GM08714 (cell line): ENCODE results near the gene CNNM4.
"Not testable (repeated sequence)": the region's sequence is repeated elsewhere in the genome, so short reads cannot be mapped to it uniquely, and the experiment has no call there.

Source experiments
- H3K4me3 ChIP-seq: fragments of 200-500 bp; sonication (Bioruptor generic); 2 replicates; pipeline ENCODE4 v1.5.1; 2014; ENCODE audit warnings: mild to moderate bottlenecking, low read length, inconsistent platforms
- ZNF274 ChIP-seq: IDR thresholded peaks from 2 replicates; pipeline ENCODE4 v1.6.1; 2012; ENCODE audit warnings: mild to moderate bottlenecking, low read depth, low read length

Gene CNNM4

DNA sequence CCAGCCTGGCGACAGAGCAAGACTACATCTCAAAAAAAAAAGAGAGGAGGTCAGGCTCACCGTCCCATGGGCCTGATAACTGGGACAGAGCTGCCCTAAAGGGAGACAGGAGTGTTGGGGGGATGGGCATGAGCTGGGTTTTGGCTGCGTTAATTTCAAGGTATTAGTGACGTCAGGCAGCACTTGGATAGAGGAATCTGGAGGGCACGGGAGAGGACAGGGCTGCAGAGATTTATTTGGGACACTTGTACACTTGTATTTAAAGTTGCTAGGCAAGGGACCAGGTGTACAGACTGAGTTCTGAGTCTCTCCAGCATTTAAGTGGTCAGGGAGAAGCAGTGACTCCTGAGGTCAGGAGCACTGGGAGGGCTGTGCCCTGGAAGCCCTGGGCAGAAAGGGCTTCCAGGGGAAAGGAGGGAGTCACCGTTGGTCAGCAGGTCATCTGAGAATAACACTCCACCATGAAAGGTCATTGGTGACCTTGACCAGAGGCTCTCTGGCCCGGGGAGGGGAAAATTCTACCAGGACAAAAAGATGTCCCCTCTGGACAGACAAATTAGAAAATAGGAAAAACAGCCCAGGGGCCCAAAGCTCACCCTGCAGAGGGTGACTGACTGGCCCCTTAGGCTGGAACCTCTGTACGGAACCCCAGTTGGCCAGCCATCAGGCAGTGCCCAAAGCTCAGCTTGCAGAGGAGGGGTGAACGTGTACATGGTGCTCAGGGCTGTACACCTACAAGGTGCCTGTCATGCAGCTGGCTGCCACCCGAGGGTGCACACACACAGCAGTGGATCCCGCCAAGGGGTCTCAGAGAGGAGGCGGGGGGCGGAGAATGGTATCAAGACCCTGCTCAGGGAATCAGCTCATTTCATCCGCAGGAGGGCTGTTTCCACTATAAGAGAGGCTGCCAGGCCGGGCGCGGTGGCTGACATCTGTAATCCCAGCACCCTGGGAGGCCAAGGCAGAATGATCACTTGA lies 32.4 kb downstream of the CNNM4 start:
- no peak for TF ChIP-seq ZNF274
- no peak overlapping the region for H3K4me3 ChIP-seq

DNA sequence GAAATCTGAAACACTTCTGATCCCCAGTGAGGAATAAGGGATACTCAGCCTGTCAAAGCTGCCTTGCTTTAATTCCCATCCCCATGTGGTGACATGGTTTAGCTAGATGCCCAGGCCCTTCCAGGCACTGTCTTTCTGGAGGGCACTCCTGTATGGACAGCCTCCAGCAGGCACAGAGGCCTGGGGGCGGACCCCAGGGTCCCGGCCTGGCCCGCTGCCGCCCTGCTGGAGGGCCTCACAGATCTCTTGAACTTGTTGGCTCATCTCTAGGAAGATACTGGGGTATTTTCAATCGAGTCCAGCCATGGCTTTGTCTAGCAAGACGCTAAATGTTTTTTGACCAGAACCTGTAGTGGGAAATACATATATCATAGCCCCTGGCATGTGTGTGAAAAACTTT lies 34.4 kb downstream of the CNNM4 start:
- H3K4me3 ChIP-seq: no peak overlapping the region
- no peak for TF ChIP-seq ZNF274

DNA sequence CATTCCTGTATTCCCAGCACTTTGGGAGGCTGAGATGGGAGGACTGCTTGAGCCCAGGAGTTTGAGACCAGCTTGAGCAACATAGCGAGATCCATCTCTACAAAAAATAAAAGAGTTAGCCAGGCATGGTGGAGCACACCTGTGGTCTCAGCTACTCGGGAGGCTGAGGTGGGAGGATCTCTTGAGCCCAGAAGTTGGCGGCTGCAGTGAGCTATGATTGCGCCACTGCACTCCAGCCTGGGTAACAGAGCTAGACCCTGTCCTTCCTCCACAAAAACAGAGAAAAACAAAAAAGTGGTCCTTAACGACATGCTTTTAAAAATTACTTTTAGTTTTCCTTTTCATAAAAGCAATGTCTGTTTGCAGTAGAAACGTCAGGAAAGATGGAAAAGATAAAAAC lies 35.8 kb downstream of the CNNM4 start:
- not testable (repeated sequence) for H3K4me3 ChIP-seq

DNA sequence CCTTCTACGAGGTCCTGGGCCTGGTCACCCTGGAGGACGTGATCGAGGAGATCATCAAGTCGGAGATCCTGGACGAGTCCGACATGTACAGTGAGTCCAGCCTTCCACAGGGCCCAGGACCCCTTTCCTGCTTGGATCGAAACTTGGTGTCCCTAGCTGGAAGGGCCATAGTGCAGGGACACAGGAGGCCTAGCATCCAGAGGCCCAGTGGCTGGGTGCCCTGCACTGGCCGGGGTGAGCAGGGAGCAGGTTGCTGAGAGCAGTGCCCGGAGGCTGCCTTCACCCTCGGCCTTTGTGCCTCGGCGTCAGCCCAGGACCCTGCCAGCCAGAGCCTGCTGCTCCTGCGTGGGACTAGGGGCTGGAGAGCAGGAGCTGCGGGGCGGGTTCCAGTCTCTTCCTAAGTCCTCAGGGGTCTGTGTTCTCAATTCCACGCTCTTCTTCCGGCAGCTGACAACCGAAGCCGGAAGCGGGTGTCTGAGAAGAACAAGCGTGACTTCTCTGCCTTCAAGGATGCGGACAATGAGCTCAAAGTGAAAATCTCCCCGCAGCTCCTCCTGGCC lies 36.4 kb downstream of the CNNM4 start:
- H3K4me3 ChIP-seq: no peak overlapping the region
- TF ChIP-seq ZNF274: no peak

DNA sequence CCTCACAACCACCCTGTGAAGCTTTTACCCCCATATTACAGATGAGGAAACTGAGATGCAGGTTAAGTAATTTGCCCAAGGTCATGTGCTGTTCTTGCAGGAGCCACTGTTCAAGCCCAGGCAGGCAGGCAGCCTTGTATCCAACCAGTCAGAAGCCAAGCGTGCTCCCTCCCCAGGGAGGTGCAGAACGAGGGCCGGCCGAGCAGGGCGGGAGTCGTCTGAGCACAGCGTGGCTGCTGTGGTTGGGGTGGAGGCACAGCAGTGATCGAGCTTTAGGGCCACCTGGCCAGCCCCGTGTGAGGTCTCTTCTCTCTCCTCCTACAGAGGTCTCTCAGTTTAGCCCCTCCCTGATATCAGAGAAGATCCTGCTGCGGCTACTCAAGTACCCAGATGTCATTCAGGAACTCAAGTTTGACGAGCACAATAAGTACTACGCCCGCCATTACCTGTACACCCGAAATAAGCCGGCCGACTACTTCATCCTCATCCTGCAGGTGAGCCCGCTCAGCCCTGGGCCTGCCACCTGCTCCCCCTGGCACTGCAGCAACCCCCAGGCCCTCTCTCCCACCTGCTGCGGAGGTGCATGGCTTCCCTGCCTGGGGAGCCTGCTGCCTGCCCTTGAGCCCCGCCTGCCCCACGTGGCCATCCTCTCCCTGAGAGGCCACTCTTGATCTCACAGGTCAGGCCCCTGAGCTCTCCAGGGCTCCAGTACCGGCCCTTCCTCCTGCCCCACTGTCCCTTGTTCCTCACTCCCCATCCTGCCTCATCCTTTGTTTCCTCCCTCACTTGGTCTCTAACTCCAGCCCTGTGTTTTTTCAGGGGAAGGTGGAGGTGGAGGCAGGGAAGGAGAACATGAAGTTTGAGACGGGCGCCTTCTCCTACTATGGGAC lies 38.3 kb downstream of the CNNM4 start:
- H3K4me3 ChIP-seq: no peak overlapping the region
- TF ChIP-seq ZNF274: no peak

DNA sequence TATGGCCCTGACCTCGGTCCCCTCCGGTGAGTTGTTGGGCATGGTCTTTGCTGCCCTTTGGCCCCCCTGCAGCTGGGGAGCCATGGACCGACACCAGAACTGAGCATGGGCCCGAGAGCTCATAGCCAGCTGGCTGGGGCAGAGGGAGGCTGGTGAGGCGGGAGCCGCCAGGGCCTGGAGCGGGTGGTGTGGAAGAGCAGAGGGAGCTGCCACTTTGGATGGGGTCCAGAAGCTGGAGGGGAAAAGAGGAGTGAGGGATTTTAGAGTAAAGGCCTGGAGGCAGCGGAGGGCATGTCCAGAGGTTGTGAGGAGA lies 38.9 kb downstream of the CNNM4 start:
- TF ChIP-seq ZNF274: no peak
- no peak overlapping the region for H3K4me3 ChIP-seq

DNA sequence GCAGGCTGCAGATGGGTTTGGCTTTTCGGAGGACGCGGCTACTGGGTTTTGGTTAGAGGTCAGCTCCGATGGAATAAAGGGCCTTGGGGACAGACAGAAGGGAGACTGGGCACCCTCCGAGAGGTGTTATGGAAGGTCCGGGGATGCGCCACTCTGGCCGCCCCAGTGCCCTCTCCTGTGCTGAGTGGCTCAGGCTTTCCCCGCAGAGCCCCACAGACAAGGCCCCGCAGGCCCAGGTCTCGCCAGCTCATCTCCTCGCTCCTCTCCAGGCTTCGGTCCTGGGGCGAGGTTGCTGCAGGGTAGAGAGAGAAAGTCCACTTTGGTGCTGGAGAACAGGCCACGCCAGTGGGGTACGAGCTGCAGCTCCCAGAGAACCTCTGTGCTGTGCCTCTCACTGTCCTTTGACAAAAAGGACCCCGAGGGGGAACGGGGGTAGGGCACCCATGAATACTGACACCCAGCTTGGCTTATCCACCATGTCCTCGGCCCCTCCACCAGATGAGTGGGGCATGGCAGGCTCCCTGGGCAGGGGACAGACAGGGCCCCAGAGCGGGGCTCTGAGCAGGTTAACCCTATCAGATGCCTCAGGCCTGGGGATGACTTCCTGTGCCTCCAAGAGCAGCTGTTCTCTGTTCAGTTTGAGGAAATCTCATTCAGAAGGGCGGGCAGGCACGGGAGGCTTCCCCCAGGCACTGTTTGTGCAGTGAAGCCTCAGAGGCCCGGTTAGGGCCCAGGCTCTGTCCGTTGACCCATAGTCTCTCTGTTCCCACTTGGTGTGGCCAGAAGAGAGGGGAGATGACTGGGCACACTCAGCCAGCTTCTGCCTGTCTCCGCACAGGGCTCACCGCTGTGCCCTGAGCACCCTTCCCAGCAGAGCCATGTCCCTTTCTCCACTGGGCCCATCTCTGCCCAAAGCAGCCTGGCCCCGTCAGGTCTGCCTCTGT lies 39.6 kb downstream of the CNNM4 start:
- no peak overlapping the region for H3K4me3 ChIP-seq
- TF ChIP-seq ZNF274: no peak

DNA sequence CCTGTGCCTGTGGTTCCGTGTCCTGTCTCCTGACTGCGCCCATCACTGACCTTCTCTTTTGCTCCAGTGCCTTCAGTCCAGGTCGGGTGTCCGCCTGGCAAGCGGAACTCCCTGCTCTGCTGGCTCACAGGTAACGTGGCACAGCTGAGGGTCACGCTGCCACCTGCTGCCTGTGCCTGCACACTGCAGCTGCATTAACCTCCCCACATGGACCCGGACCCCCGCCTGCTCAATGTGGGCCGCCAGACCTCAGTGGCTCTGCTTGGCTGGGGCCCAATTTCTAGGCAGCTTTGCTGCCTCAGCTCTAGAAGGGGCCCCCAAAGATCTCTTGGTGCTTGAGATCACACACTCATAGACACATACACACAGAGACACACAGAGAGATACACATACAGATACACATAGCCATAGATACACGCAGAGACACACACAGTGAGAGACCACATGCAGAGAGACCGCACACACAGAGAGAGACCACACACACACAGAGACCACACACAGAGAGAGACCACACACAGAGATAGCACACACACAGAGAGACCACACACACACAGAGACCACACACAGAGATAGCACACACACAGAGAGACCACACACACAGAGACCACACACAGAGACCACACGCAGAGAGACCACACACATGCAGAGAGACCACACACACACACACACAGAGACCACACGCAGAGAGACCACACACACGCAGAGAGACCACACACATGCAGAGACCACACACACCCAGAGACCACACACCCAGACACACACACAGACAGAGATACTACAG lies 40.5 kb downstream of the CNNM4 start:
- H3K4me3 ChIP-seq: no peak overlapping the region
- no peak for TF ChIP-seq ZNF274

DNA sequence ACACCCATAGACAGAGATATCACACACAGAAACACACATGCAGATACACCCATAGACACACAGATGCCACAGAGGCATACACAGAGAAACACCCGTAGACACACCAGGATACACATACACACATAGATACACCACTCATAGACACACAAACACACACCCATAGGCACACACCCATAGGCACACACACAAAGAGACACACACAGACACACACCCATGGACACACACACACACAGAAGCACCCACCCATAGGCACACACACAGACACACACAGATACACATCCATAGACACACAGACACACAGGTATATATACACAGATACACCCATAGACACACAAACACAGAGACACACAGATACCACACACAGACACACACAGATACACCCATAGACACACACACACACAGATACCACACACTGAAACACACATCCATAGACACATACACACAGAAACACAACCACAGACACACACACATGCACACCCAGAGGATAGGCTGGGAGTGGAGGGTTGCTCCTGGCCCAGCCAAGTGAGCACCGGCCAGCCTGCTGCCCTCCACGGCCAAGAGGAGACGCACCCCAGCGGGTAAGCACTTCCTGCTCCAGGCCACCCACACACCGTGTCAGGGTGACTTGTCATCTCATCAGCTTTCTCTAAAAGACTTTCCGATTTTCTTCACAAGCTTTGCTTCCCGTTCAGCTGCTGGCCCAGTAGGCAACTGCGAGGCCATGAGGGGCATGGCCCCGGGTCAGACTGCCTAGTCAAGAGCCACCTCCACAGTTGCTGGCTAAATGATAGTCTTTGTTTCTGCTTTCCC lies 41.3 kb downstream of the CNNM4 start:
- TF ChIP-seq ZNF274: no peak
- H3K4me3 ChIP-seq: no peak overlapping the region

DNA sequence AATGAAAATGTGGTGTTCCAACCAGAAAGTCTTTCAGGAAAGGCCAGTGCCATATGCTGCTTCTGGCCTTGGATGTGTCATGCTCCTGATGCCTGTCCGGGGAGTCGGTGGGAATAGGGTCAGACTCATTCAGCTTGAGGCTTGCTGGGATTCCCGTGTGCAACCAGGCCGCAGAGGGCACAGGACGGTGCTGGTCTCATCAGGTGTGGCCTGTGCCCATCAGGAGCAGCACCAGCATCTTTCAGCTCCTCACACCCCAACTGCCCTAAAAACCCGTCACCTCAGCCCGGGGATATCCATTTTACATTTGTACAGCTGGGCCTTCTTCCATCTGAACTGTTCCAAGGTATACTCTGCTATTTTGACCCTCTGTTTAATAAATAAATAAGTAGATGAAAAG lies 42.0 kb downstream of the CNNM4 start:
- no peak overlapping the region for H3K4me3 ChIP-seq
- no peak for TF ChIP-seq ZNF274

DNA sequence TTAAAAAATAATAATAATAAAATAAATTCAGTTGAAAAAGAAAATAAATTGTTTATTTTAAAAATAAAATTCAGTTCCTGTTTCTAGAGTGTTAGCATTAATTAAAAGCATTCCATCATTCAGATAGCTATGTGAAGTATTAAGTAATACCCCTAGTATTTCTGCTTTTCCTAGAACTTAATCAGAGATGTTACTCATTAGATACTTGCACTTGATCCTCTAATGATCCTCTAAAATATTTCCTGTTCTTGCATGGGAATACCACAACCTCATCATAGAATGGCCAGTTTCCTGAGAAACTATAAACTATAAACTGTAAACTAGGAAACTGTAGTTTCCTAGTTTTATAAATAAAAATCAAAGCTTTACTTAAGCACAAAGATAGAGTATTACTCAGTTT lies 44.3 kb downstream of the CNNM4 start:
- no peak for TF ChIP-seq ZNF274
- no peak overlapping the region for H3K4me3 ChIP-seq

DNA sequence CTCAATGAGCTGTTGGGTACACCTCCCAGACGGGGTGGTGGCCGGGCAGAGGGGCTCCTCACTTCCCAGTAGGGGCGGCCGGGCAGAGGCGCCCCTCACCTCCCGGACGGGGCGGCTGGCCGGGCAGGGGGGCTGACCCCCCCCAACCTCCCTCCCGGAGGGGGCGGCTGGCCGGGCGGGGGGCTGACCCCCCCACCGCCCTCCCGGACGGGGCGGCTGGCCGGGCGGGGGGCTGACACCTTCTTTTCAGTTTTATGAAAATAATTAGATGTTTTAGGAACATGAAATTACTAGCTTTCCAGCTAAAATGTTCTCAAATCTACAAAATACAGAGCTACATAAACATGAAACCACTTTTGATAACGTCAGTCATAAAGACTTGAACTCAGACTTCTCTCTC lies 45.2 kb downstream of the CNNM4 start:
- not testable (repeated sequence) for H3K4me3 ChIP-seq

DNA sequence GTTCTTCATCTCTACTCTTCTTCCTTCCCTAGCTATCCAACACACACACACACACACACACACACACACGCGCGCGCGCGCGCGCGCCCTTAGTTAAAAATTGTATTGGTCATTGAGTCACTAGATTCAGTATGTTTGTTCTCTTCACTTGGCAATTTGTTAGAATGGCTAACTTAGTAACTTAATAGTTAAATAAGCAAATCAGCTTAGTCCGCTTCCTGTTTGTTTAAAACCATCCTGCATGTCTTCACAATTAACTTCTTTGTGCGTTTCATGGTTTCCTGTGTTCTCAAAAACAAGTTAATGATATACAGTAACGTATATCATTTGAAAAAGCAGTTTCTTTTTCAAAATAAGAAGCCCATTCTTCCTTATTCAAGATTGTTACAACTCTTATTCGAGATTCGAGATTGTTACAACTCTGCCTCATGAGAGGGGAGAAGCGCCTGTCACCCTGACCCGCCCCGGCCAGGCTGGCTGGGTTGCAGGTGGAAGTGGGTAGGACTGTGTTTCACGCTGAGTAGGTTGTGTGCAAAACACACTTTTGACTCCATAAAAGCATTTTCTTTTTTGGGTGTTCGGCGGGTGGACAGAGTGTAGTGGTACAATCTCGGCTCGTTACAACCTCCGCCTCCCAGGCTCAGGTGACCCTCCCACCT lies 45.9 kb downstream of the CNNM4 start:
- peak overlapping the region; percentile 45; the same call in 1 of the 2 replicates for H3K4me3 ChIP-seq
- no peak for TF ChIP-seq ZNF274
